Panc1 (cell line): ENCODE measurements around the gene SYNPR. TPM values are rescaled to one million over a fixed set of nuclear protein-coding genes. Genes with fewer than 3 reads are reported as not detected.

Experiments
- ATAC-seq: fragments of 200-7000 bp; cut with Tn5 transposase; 2 replicates; pipeline ENCODE4 v1.9.1; 2020; ENCODE audit warnings: mild to moderate bottlenecking, moderate library complexity
- BruUV-seq: library from RNA; stranded (reverse); fragments of 400-500 nt; replicated peaks from 2 replicates; lab custom pipeline; 2021; lab: Mats Ljungman, UMichigan
- CTCF ChIA-PET: fragments of 300-600 bp; sonication (Branson Sonifier 250); formaldehyde crosslinking; loops from one replicate; lab custom pipeline; 2022; ENCODE audit warnings: antibody characterized with exemption; lab: Charles Lee
- POLR2A ChIA-PET: fragments of 300-600 bp; sonication (Branson Sonifier 250); formaldehyde crosslinking; loops from one replicate; lab custom pipeline; 2022; ENCODE audit warnings: antibody characterized with exemption; lab: Charles Lee
- DNase-seq: peaks from one replicate; pipeline ENCODE4 v3.0.0-alpha.2; 2010; ENCODE audit warnings: low read depth, low spot score
- H3K27ac ChIP-seq: 2 replicates; pipeline ENCODE4 v1.5.1; 2011; ENCODE audit warnings: mild to moderate bottlenecking, low read length, inconsistent platforms
- H3K27me3 ChIP-seq: fragments of 200-500 bp; sonication (Bioruptor generic); 2 replicates; pipeline ENCODE4 v1.6.0; 2014; ENCODE audit warnings: low read length, inconsistent platforms; ENCODE audit not compliant: control insufficient read depth, insufficient read depth
- H3K36me3 ChIP-seq: fragments of 200-500 bp; sonication (Bioruptor generic); 2 replicates; pipeline ENCODE4 v1.5.1; 2014; ENCODE audit warnings: inconsistent platforms, mild to moderate bottlenecking, low read length, moderate library complexity; ENCODE audit not compliant: control insufficient read depth, insufficient read depth
- H3K4me1 ChIP-seq: 2 replicates; pipeline ENCODE4 v1.5.1; 2011; ENCODE audit warnings: inconsistent platforms, mild to moderate bottlenecking, low read length, moderate library complexity; ENCODE audit not compliant: control insufficient read depth, insufficient read depth
- H3K4me3 ChIP-seq, 2 experiments: 2 replicates each; pipeline ENCODE4 v1.5.1; 2011 to 2012; ENCODE audit warnings: low read depth in 2 of 2, low read length in 2 of 2, mild to moderate bottlenecking in 2 of 2, inconsistent platforms in 1 of 2, moderate library complexity in 1 of 2
- H3K9me3 ChIP-seq: fragments of 200-500 bp; sonication (Bioruptor generic); 2 replicates; pipeline ENCODE4 v1.5.1; 2014; ENCODE audit warnings: low read depth, mild to moderate bottlenecking, inconsistent platforms, low read length, moderate library complexity; ENCODE audit not compliant: control insufficient read depth, insufficient read depth
- CTCF ChIP-seq: fragments of 450-650 bp; IDR thresholded peaks from 2 replicates; pipeline ENCODE4 v1.5.1; 2017; ENCODE audit warnings: mild to moderate bottlenecking
- POLR2AphosphoS5 ChIP-seq: IDR thresholded peaks from 2 replicates; pipeline ENCODE4 v1.6.1; 2012; ENCODE audit warnings: mild to moderate bottlenecking, low read depth, low read length, moderate library complexity
- SIN3A ChIP-seq: IDR thresholded peaks from 2 replicates; pipeline ENCODE4 v1.6.1; 2012; ENCODE audit warnings: low read depth, mild to moderate bottlenecking, low read length, moderate library complexity, borderline replicate concordance; ENCODE audit not compliant: insufficient read depth
- TCF7L2 ChIP-seq: IDR thresholded peaks from 2 replicates; pipeline ENCODE4 v1.6.1; 2011; ENCODE audit warnings: mild to moderate bottlenecking, low read depth, low read length, inconsistent platforms
- in situ Hi-C: cut with HindIII; loops from 2 replicates; pipeline ENCODE4 v1.10.0; 2016; ENCODE audit warnings: low sequenced_read_pairs, low pct_unique_long_range_greater_than_20kb
- intact Hi-C: fragments of 100-400 bp; cut with micrococcal nuclease; formaldehyde crosslinking; loops from one replicate; pipeline ENCODE4 v1.10.0; 2022; ENCODE audit not compliant: unreplicated experiment
- total RNA-seq: library from RNA; stranded (reverse); gene quantifications from one replicate; pipeline ENCODE4 v1.2.1, GENCODE V29; 2021; ENCODE audit not compliant: unreplicated experiment
- TF ChIP-seq, protein P1 (sequence below), 2 experiments: IDR thresholded peaks; 2 replicates each; pipeline ENCODE4 v1.6.1; 2011 to 2012; ENCODE audit warnings: low read depth in 2 of 2, control low read depth in 1 of 2, low read length in 1 of 2, mild to moderate bottlenecking in 1 of 2, moderate library complexity in 1 of 2; ENCODE audit not compliant: insufficient read depth in 1 of 2

Gene SYNPR
- total RNA-seq, 1 experiment from 2014 or later = not detected

DNA sequence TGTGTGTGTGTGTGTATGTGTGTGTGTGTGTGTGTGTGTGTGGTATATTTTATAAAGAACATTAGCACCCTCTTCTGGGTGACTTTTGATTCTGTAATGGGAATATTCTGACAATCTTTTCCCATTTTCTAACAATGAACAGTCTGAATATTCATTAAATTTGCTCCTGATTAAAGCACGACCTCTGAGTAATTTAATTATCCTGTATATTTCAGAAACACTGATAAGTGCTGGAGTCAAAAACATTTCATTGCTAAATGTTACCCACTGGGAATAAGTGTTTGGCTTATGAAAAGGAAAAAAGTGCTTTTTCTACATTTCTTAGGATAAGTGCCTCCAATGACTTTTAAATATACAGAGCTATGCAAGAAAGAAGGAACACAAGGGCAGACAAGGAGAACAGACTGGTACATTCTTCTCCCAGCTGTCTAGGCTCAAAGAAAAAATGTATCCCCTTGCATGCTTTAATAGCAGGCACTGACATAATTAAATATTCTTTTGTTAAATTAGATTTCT is 32.3 kb upstream of the SYNPR start:
- in situ Hi-C loops = no loop called here
- ChIA-PET POLR2A (no interaction called here), CTCF (no interaction called here)
- H3K27ac ChIP-seq = no peak overlapping the region
- DNase-seq (no peak), ATAC-seq (no peak)
- H3K27me3 ChIP-seq = no peaks in the 10 kb centered on the region
- no peaks in the 10 kb centered on the region for H3K4me1 ChIP-seq
- intact Hi-C loops = no loop called here
- no peak for TF ChIP-seq TCF7L2
- TF ChIP-seq CTCF = no peak
- TF ChIP-seq, protein P1, sequence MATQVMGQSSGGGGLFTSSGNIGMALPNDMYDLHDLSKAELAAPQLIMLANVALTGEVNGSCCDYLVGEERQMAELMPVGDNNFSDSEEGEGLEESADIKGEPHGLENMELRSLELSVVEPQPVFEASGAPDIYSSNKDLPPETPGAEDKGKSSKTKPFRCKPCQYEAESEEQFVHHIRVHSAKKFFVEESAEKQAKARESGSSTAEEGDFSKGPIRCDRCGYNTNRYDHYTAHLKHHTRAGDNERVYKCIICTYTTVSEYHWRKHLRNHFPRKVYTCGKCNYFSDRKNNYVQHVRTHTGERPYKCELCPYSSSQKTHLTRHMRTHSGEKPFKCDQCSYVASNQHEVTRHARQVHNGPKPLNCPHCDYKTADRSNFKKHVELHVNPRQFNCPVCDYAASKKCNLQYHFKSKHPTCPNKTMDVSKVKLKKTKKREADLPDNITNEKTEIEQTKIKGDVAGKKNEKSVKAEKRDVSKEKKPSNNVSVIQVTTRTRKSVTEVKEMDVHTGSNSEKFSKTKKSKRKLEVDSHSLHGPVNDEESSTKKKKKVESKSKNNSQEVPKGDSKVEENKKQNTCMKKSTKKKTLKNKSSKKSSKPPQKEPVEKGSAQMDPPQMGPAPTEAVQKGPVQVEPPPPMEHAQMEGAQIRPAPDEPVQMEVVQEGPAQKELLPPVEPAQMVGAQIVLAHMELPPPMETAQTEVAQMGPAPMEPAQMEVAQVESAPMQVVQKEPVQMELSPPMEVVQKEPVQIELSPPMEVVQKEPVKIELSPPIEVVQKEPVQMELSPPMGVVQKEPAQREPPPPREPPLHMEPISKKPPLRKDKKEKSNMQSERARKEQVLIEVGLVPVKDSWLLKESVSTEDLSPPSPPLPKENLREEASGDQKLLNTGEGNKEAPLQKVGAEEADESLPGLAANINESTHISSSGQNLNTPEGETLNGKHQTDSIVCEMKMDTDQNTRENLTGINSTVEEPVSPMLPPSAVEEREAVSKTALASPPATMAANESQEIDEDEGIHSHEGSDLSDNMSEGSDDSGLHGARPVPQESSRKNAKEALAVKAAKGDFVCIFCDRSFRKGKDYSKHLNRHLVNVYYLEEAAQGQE (IDR thresholded peaks at IDR 0.05; ENCODE audit: insufficient read depth in 1 of 2, low read depth in 2 of 2, low read length in 1 of 2) = no peak
- TF ChIP-seq POLR2AphosphoS5 = no peak
- no peak for TF ChIP-seq SIN3A
- BruUV-seq = no TSS peak
- no peak overlapping the region for H3K4me3 ChIP-seq
- no peaks in the 10 kb centered on the region for H3K36me3 ChIP-seq
- no peaks in the 10 kb centered on the region for H3K9me3 ChIP-seq

GRCh38 chr3:63248015-63248414 is 30.1 kb upstream of the SYNPR start:
- in situ Hi-C loops (no loop called here), intact Hi-C loops (no loop called here)
- POLR2A ChIA-PET = no interaction called here
- no peaks in the 10 kb centered on the region for H3K4me1 ChIP-seq
- no peak overlapping the region for H3K4me3 ChIP-seq
- H3K27me3 ChIP-seq = no peaks in the 10 kb centered on the region
- ATAC-seq (no peak), DNase-seq (no peak)
- H3K9me3 ChIP-seq = no peaks in the 10 kb centered on the region
- CTCF ChIA-PET = no interaction called here
- H3K36me3 ChIP-seq = no peaks in the 10 kb centered on the region
- TF ChIP-seq, protein P1 (IDR thresholded peaks at IDR 0.05; ENCODE audit: insufficient read depth in 1 of 2, low read depth in 2 of 2, low read length in 1 of 2) = no peak
- TF ChIP-seq SIN3A (no peak), TCF7L2 (no peak), POLR2AphosphoS5 (no peak), CTCF (no peak)
- no peak overlapping the region for H3K27ac ChIP-seq
- no TSS peak for BruUV-seq
